GM19239 (cell line): ENCODE results near the gene SMG6.

Experiments used
- DNase-seq: peaks from one replicate; pipeline ENCODE4 v3.0.0; 2011; ENCODE audit warnings: low spot score; ENCODE audit not compliant: insufficient read length
- FAIRE-seq: peaks from 2 replicates; lab custom pipeline; 2011; peaks lifted over from hg19 to GRCh38; lab: Jason Lieb, UNC

Gene SMG6

DNA sequence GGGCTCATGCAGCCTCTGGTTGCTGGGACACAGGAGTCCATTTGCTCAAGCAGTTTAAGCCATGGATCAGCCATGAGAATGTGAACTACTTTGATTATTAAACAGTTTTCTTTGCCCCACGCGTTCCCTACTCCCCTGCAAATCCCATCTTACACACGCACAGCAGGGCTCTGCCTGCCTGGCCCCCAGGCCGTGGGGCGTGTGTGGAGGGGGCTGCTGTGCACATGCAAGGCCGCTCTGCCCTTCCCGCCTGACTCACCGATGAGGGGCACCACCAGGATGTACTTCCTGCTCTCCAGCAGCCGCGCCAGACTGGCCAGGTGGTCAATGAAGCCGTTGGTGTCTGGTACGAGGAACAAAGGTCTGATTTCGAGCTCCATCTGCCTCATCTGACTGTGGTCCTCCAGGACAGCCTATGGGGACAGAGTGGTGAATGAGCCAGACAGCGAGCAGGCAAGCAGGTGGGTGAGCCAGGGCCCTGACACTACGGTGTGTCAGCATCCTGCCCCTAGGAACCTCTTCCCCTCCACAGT is 235.0 kb downstream of the SMG6 start:
- FAIRE-seq (peak; percentile 47), DNase-seq (no peak)

DNA sequence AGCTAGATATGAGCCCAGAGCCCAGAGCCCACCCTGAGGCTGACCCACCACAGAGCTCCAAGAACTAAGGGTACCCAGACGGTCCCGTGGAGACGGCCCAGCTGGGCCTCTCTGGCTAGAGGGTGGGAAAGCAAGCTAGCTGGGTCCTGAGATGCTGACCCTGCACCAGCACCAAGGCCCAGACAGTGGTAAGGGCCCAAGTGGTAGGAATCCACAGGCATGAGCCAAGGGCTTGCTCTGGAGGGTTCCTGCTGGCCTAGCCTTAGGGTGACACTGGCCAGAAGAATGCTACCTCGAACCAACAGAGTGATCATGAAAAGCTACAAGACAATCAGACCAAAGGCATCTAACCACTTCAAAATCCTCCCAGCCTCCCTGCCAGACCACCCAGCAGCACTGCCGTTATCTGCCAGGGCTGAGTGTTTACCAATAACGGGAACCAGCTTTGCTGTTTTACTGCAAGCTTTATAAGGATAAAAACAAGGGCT is 235.5 kb downstream of the SMG6 start:
- peak; percentile 18 for FAIRE-seq
- DNase-seq = no peak

DNA sequence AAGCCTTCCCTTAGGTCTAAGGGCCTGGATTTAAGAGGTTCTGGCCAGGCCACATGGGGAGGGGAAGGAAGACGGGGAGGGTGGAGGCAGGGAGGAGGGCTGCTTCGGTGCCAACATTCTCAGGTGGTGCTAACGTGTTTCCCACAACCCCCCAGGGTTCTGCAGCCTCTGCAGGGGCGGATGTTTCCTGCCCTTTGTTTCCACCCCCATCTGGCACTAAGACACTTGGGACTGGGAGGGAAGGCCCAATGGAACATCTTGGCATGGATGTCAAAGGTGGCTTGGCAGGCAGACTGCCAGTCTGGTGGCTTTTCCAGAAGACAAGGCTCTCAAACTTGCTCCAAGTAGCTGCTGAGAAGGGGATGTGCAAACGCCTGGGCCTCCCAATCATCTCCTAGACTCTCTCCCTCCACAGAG is 236.0 kb downstream of the SMG6 start:
- DNase-seq = no peak
- no peak for FAIRE-seq

DNA sequence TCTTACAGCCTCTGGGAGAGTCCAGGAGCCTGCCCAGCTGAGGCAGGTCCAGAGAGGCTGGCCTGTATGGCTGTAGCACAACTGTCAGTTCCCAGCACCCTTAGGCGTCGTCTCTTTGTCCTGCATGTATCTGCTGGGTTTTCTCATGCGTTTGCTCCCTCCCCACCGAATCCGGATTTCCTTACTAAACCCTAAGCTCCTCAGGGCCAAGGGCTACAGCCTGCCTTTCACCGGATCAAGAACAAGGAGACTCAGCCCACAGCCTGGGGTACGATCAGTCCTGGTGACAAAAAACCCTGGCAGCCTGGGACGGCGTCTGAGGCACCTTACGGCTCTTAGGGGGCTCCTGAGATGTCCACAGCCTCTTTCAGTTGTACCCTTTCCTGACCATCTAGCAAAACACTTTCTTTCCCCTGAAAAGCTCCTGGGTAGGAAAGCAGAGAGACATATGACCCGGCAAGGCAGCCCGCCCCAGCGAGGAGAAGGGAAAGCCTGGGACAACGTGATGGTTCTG is 236.5 kb downstream of the SMG6 start:
- FAIRE-seq (no peak), DNase-seq (no peak)

DNA sequence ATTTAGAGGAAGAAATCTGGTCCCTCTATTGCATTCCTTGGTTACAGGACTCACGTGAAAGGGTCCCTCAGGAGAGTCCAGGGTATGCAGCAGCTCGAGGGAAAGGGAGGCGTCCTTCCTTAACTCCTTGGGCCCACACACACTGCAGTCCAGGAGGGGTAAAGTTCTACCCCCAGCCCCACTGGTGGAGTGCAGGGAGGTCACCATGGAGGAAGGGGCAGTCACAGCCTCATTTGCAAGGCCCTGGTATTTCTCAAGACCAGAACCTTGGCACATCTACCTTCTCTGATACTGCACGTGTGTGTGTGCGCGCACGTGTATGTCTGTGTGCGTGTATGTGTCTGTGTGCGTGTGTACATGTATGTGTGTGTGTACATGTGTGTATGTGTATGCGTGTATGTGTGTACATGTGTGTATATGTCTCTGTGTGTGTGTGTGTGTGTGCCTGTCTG is 237.6 kb downstream of the SMG6 start:
- FAIRE-seq = no peak

DNA sequence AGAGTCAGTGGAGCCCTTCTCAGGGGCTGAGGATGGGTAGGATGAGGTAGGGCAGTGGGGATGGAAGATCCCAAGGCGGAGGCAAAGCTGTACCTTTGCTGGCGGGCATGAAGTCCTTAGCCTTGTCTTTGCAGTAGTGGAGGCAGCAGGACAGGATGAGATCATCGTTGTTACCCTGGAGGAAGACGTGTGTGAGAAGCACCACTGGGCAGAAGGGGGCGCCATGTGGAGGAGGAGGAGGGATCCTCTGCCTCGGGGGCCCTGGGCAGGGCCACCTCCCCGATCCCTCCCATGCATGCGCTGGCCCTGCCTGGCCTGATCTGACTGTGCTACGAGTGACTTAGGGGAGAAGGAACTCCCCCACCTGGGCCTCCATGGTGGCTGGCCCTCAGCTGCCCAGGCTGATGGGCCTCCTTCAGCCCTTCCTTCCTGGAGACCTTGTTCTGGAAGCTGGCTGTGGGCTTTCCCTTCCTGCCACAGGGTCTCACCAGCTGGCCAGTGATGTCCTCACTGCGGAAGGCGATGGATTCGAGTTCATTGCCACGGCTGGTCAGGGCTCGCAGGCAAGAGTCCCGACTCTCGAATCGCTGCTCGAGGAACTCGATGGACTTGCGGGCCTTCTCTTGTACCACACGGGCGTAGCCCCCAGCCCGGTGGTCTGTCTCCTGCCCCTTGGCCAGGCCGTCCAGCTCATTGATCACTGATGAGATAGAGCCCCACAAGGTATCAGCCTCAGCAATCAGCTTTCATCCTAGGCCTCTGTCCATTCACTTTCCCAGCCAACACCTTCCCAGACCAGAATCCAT is 238.4 kb downstream of the SMG6 start:
- FAIRE-seq = no peak
- peak; percentile 46 for DNase-seq

More for the DNA sequence above, 237.6 kb downstream of the SMG6 start:
- DNase-seq = no peak

DNA sequence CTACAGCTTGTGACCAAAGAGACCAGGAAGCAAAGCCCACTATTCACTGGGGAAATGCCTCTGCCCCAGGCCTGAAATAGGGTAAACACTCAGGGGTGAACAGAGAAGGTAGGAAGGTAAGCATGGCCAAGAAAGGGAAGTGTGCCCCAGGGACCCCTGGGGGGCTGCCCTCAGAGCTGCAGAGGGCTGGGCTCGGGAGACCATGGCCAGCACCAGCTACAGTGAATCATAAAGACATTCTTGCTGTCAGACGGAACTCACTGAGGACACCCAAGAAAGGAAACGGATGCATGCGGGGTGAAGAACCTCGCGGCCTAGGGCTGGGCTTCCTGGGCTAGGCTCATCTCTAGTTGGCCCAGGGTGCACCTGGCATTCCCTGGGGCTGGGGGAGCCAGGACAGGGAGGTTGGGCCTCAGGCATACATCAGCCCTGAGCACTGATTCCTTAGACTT is 239.0 kb downstream of the SMG6 start:
- DNase-seq (no peak), FAIRE-seq (peak; percentile 89)

DNA sequence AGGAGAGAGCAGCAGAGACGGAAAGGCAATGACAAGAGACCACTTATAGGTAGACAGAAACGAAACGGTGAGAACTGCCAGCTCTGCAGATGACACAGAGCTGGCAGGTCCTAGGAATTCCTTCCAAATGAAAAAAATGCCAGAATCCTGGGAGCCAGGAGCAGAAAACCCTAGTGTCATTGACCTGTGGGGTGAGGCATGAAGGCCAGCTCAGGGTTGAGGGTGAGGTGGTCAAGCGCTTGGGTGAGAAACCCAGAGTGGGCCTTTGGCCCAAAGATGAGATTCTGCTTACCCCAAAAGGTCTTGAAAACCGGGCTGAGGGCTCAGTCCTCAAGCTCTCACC is 239.5 kb downstream of the SMG6 start:
- no peak for DNase-seq
- peak; percentile 85 for FAIRE-seq

DNA sequence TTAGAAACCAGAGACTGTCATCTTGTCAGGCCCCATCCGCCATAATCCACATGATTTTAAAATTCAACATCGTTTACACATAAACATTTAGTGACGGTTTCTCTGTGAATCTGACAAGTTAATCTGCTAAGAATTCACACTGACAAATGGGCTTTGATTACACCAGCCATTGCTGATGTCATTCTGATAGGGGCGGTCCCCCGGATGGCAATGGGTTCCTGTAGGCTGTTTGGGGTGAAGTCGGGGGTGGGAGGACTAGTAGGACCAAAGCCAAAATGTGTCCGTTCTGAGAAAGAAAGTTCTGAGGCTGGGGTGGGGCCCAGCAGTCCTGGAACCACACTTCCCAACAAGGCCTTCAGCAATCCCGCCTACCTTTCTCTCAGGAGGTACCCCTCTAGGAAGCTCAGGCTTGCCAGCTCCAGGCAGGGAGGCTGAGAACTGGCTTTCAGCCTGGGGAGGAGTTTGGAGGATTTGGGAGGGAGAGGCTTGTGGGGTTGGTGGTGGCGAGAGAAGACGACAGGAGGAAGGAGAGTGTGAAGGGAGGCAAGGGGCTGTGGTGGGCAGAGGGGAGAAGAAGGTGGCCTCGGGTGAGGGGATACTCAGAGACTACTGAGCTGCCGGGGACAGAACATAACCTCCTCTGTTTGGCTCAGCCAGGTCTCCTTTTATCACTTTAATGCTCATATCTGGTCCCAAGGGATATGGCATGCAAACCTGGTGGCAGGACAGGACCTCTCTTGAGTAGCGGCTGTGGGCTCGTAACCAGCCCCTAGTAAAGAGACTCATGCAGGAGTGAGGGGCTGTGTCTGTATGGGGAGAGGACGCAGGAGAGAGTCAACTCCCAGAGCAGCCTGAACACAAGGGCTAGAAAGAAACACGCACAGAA is 240.1 kb downstream of the SMG6 start:
- DNase-seq = no peak
- peak; percentile 40 for FAIRE-seq

DNA sequence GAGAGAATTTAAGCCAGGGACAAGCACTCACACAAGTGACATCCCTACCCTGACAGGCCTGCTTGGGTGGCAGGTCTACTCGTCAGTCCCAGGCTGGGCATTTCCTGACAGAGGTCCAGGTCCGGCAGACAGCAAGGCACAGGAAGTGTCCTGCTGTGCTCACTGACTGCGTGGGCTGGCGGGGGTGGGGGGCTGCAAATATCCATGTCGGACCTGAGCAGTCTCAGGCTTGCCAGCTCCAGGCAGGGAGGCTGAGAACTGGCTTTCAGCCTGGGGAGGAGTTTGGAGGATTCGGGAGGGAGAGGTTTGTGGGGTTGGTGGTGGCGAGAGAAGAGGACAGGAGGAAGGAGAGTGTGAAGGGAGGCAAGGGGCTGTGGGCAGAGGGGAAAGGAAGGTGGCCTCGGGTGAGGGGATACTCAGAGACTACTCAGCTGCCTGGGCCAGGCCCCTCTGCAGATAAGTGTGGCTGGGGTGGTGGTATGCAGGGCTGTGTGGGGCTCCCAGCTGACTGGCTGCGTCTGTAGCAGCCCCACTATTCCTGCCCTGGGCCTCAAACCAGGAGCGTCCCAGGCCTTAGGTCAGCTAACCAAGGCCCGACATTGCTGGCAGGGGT is 240.9 kb downstream of the SMG6 start:
- no peak for DNase-seq
- no peak for FAIRE-seq

DNA sequence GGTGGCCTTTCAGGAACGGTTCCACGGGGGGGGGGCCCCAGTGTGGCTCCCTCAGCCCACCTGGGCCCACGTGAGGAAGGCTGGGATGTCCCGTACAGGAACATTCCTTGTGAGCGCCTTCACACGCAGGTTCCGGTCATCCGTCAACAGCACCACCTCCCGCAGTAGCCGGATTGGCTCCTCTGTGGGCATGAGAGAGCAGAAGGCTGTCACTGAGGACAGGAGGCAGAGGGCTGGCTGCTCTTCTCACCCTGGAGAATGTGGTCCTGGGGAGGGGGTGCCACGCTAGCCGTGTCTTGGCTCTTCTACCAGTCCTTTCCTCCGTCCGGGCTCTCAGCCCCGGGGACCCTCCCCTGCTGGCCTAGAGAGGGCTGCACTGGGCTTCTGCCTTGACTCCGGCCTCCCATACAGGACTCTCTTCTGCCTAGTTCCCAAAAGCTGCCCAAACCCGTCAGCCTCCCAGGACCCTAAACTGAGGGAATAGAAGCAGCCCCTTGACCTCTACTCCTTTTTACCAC is 242.1 kb downstream of the SMG6 start:
- FAIRE-seq (no peak), DNase-seq (no peak)

DNA sequence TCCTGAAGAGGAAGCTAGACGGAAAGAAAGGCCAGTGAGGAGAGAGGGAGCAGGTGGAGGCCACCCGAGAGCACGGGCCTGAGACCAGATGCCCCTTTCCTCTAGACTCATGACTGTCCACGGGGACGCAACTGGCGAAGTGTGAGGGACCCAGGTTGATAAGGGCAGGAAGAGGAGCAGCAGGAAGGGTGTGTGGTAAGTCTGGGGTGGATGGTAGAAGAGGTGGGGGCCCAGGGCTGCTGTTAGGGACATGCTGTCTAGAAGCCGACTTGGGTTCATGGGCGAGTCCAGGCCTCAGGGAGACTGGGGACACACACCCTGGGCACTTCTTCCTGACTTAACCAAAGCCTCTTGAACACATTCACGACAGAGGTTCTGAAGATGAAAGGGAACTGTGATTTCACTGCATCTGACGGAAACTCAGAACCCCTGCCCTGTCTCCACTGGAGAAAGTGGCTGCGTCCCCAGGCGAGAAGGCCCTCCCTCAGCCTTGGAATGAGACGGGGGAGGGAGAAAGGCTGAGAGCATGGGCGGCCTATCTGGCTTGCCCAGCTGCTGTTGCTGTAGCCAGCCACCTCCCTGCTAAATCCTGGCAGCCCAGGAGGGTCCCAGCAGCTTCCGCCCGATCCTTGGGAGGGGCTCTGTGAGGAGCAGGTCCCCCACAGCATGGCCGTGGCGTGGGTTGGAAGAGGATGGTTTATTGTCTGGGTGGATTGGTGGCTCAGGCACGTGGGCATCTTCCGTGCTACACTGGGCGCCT is 242.7 kb downstream of the SMG6 start:
- FAIRE-seq (no peak), DNase-seq (no peak)

DNA sequence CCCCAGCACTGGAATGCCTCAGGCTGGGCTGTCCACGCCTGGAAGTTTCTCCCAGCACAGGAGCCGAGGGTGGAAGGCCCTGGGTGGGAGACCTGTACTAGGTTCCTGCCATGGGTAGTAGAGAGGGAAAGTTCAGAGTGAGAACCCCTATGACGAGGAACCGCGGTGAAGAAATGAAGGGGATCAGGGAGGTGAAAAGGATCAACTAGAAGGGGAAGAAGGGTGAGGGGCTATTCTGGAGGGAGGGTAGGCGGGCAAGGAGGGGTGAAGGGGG is 243.3 kb downstream of the SMG6 start:
- DNase-seq = no peak
- FAIRE-seq = no peak

DNA sequence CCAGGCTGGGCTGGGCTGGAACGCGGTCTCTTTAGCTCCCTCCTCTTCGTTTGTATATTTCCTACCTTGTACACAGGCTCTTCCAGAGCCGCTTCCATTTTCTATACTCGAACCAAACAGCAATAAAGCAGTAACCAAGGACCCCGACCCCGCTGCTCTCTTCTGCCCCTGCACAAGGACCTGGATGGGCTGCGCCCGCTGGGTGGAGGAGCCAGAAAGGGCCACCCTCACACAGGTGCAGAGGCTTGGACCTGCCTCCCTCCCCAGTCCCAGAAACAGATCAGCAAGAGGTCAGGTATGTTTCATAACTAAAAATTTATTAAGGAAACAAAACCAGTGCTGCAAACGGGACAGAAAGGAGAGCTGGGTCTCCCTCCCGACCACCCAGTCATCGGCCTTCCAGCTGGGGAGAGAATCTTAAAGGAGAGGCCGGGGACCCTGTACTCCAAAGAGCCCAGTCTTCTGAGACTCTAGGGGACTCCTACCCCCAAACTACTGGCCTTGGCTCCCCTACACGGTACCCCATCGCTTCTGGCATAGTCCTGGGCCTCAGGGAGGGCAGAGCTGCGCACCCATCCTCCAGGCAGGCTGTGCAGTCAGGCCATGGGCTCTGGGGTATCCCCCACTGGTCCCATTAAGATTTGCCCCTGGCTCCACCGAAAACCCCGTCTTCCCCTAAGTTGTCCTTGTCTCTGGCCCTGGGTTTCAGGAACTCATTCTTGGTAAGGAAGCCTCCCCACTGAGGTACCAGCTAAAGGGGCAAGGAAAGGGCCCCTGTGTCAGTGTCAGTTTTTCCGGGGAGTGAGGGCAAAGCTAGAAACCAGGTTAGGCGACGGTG is 243.8 kb downstream of the SMG6 start:
- DNase-seq (no peak), FAIRE-seq (no peak)

DNA sequence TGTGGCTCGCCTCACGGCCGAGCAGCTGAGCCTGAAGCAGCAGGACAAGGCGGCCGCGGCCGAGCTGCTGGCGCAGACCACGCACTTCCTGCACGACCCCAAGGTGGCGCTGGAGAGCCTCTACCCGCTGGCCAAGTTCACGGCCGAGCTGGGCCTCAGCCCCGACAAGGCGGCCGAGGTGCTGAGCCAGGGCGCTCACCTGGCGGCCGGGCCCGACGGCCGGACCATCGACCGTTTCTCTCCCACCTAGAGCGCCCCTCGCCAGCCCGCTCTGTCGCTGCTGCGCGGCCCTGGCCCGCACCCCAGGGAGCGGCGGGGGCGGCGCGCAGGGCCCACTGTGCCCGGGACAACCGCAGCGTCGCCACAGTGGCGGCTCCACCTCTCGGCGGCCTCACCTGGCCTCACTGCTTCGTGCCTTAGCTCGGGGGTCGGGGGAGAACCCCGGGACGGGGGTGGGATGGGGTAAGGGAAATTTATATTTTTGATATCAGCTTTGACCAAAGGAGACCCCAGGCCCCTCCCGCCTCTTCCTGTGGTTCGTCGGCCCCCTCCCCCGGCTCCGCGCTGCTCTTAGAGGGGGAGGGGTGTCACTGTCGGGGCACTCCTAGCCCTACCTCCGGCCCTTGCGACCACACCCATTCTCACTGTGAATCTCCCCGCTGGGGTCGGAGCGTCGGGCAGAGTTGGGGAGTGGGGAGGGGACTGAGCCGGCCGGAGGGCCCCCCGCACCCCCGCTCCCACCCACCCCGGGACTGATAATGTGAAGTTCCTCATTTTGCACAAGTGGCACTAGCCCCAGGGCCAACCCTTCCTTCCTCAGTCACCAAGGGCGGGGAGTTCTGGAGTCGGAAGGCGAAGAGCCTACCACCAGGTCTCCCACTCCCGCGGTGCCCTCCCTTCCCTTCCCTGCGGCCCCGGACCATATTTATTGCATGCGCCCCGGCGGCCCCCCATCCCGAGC is 244.7 kb downstream of the SMG6 start:
- FAIRE-seq (peak; percentile 88), DNase-seq (peak; percentile 84)

DNA sequence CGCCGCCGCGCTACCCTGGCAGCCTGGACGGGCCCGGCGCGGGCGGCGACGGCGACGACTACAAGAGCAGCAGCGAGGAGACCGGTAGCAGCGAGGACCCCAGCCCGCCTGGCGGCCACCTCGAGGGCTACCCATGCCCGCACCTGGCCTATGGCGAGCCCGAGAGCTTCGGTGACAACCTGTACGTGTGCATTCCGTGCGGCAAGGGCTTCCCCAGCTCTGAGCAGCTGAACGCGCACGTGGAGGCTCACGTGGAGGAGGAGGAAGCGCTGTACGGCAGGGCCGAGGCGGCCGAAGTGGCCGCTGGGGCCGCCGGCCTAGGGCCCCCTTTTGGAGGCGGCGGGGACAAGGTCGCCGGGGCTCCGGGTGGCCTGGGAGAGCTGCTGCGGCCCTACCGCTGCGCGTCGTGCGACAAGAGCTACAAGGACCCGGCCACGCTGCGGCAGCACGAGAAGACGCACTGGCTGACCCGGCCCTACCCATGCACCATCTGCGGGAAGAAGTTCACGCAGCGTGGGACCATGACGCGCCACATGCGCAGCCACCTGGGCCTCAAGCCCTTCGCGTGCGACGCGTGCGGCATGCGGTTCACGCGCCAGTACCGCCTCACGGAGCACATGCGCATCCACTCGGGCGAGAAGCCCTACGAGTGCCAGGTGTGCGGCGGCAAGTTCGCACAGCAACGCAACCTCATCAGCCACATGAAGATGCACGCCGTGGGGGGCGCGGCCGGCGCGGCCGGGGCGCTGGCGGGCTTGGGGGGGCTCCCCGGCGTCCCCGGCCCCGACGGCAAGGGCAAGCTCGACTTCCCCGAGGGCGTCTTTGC is 245.6 kb downstream of the SMG6 start:
- DNase-seq (no peak), FAIRE-seq (no peak)
